Measurements from ENCODE around the gene VPREB3. TPM values are rescaled to one million over a fixed set of nuclear protein-coding genes. Genes with fewer than 3 reads are reported as not detected.

The VPREB3 gene
- total and polyA plus RNA-seq, 4 donors: 0.69 to 3.2 (median 1.8) TPM; not detected in 1

DNA sequence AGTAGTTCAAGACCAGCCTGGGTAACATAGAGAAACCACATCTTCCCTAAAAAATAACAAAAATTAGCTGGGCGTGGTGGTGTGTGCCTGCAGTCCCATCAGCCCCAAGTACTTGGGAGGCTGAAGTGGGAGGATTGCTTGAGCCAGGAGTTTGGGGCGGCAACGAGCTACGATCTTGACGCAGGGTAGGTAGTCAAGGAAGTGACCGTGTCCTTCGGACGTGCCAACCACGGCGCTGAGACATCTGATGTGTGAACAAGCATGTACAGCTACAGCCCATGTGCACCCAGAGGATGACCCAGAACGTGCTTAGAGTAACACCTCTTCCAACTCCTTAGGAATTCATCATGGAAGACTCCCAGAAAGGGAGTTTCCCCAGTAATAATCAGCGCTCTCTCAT lies 42.0 kb downstream of the VPREB3 start:
- DNase-seq (ENCODE audit: low spot score): no peak
- H3K36me3 ChIP-seq (ENCODE audit: control insufficient read depth in 4 of 4, insufficient read depth in 3 of 4, low read depth in 1 of 4, low read length in 3 of 4): peaks cover 9 to 39% (median 34%) of the 10 kb centered on the region in 4 donors
- H3K4me1 ChIP-seq (ENCODE audit: control insufficient read depth in 4 of 4, insufficient read depth in 4 of 4, low read length in 3 of 4): peaks cover 0 to 4% (median 3%) of the 10 kb centered on the region in 4 donors
- H3K27ac ChIP-seq (ENCODE audit: low read depth in 1 of 2, low read length in 2 of 2): no peak overlapping the region
- H3K27me3 ChIP-seq (ENCODE audit: control insufficient read depth in 4 of 4, insufficient read depth in 4 of 4, low read length in 3 of 4): no peaks in the 10 kb centered on the region
- no peak overlapping the region for H3K9ac ChIP-seq (ENCODE audit: low read depth in 1 of 2, low read length in 2 of 2)
- TF ChIP-seq HNF4G (IDR thresholded peaks at IDR 0.05) (no peak), NR2F2 (IDR thresholded peaks at IDR 0.05) (no peak), FOXA2 (IDR thresholded peaks at IDR 0.05) (no peak), YY1 (IDR thresholded peaks at IDR 0.05) (no peak), SP1 (IDR thresholded peaks at IDR 0.05) (no peak), HNF4A (conservative IDR thresholded peaks at IDR 0.05) (no peak), JUND (IDR thresholded peaks at IDR 0.05) (no peak), GABPA (IDR thresholded peaks at IDR 0.05 in 1 of 2, conservative IDR thresholded peaks at IDR 0.05 in 1 of 2) (no peak), EGR1 (IDR thresholded peaks at IDR 0.05; ENCODE audit: low read depth in 2 of 2) (no peak), FOXA1 (IDR thresholded peaks at IDR 0.05) (no peak)
- TF ChIP-seq, protein P1, sequence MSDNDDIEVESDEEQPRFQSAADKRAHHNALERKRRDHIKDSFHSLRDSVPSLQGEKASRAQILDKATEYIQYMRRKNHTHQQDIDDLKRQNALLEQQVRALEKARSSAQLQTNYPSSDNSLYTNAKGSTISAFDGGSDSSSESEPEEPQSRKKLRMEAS (IDR thresholded peaks at IDR 0.05): no peak
- TF ChIP-seq, protein P2, sequence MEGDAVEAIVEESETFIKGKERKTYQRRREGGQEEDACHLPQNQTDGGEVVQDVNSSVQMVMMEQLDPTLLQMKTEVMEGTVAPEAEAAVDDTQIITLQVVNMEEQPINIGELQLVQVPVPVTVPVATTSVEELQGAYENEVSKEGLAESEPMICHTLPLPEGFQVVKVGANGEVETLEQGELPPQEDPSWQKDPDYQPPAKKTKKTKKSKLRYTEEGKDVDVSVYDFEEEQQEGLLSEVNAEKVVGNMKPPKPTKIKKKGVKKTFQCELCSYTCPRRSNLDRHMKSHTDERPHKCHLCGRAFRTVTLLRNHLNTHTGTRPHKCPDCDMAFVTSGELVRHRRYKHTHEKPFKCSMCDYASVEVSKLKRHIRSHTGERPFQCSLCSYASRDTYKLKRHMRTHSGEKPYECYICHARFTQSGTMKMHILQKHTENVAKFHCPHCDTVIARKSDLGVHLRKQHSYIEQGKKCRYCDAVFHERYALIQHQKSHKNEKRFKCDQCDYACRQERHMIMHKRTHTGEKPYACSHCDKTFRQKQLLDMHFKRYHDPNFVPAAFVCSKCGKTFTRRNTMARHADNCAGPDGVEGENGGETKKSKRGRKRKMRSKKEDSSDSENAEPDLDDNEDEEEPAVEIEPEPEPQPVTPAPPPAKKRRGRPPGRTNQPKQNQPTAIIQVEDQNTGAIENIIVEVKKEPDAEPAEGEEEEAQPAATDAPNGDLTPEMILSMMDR (IDR thresholded peaks at IDR 0.05; ENCODE audit: low read depth, low read length, missing input control): no peak
- TF ChIP-seq, protein P3, sequence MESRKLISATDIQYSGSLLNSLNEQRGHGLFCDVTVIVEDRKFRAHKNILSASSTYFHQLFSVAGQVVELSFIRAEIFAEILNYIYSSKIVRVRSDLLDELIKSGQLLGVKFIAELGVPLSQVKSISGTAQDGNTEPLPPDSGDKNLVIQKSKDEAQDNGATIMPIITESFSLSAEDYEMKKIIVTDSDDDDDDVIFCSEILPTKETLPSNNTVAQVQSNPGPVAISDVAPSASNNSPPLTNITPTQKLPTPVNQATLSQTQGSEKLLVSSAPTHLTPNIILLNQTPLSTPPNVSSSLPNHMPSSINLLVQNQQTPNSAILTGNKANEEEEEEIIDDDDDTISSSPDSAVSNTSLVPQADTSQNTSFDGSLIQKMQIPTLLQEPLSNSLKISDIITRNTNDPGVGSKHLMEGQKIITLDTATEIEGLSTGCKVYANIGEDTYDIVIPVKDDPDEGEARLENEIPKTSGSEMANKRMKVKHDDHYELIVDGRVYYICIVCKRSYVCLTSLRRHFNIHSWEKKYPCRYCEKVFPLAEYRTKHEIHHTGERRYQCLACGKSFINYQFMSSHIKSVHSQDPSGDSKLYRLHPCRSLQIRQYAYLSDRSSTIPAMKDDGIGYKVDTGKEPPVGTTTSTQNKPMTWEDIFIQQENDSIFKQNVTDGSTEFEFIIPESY (IDR thresholded peaks at IDR 0.05): no peak
- TF ChIP-seq, protein P4, sequence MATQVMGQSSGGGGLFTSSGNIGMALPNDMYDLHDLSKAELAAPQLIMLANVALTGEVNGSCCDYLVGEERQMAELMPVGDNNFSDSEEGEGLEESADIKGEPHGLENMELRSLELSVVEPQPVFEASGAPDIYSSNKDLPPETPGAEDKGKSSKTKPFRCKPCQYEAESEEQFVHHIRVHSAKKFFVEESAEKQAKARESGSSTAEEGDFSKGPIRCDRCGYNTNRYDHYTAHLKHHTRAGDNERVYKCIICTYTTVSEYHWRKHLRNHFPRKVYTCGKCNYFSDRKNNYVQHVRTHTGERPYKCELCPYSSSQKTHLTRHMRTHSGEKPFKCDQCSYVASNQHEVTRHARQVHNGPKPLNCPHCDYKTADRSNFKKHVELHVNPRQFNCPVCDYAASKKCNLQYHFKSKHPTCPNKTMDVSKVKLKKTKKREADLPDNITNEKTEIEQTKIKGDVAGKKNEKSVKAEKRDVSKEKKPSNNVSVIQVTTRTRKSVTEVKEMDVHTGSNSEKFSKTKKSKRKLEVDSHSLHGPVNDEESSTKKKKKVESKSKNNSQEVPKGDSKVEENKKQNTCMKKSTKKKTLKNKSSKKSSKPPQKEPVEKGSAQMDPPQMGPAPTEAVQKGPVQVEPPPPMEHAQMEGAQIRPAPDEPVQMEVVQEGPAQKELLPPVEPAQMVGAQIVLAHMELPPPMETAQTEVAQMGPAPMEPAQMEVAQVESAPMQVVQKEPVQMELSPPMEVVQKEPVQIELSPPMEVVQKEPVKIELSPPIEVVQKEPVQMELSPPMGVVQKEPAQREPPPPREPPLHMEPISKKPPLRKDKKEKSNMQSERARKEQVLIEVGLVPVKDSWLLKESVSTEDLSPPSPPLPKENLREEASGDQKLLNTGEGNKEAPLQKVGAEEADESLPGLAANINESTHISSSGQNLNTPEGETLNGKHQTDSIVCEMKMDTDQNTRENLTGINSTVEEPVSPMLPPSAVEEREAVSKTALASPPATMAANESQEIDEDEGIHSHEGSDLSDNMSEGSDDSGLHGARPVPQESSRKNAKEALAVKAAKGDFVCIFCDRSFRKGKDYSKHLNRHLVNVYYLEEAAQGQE (IDR thresholded peaks at IDR 0.05): no peak
- no peak overlapping the region for H3K4me3 ChIP-seq (ENCODE audit: low read depth in 1 of 3, low read length in 3 of 3)
- 96% methylated on average over 12 of the region's 12 CpGs for WGBS
- H3K9me3 ChIP-seq (ENCODE audit: control insufficient read depth in 4 of 4, low read length in 3 of 4): no peaks in the 10 kb centered on the region

- Histone ChIP-seq H3K36me3 (ENCODE audit: control insufficient read depth in 4 of 4, insufficient read depth in 3 of 4, low read depth in 1 of 4, low read length in 3 of 4) (peaks cover 7 to 69% (median 57%) of the 10 kb centered on the region in 4 donors), H3K9ac (ENCODE audit: low read depth in 1 of 2, low read length in 2 of 2) (no peak overlapping the region), H3K4me3 (ENCODE audit: low read depth in 1 of 3, low read length in 3 of 3) (no peak overlapping the region), H3K27ac (ENCODE audit: low read depth in 1 of 2, low read length in 2 of 2) (no peak overlapping the region), H3K4me1 (ENCODE audit: control insufficient read depth in 4 of 4, insufficient read depth in 4 of 4, low read length in 3 of 4) (no peaks in the 10 kb centered on the region), H3K9me3 (ENCODE audit: control insufficient read depth in 4 of 4, low read length in 3 of 4) (no peaks in the 10 kb centered on the region), H3K27me3 (ENCODE audit: control insufficient read depth in 4 of 4, insufficient read depth in 4 of 4, low read length in 3 of 4) (no peaks in the 10 kb centered on the region)
- no peak for TF ChIP-seq GABPA (IDR thresholded peaks at IDR 0.05 in 1 of 2, conservative IDR thresholded peaks at IDR 0.05 in 1 of 2)
- WGBS: 98% methylated on average over 2 of the region's 2 CpGs
- DNase-seq (ENCODE audit: low spot score): no peak
These were observed 45.1 kb downstream of the VPREB3 start for GRCh38 chr22:23709107-23709506.
